ENCODE results near the gene PCSK2.

The PCSK2 gene

DNA sequence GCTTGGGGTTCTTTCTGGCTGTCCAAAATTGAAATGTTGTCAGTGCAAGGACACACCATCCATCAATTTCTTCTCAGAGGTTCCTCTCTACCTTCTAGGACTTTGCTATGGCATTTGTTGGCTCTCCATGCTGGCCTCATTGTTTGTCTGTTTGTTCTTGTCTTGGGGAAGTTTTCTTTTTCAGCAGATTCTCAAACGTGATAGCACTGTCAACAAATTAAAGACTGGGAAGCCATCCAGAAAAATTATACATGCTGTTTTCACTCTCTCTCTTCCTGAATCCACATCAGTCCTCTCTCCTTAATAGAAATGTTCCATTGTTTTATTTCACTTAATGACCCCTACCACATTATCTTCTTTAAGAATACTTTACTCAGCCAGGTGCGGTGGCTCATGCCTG is 130.4 kb downstream of the PCSK2 start:
- DNase-seq (ENCODE audit: extremely low spot score): no peak
- POLR2A ChIA-PET: no interaction called here

GRCh38 chr20:17358854-17359253 is 132.0 kb downstream of the PCSK2 start:
- TF ChIP-seq, protein P1, sequence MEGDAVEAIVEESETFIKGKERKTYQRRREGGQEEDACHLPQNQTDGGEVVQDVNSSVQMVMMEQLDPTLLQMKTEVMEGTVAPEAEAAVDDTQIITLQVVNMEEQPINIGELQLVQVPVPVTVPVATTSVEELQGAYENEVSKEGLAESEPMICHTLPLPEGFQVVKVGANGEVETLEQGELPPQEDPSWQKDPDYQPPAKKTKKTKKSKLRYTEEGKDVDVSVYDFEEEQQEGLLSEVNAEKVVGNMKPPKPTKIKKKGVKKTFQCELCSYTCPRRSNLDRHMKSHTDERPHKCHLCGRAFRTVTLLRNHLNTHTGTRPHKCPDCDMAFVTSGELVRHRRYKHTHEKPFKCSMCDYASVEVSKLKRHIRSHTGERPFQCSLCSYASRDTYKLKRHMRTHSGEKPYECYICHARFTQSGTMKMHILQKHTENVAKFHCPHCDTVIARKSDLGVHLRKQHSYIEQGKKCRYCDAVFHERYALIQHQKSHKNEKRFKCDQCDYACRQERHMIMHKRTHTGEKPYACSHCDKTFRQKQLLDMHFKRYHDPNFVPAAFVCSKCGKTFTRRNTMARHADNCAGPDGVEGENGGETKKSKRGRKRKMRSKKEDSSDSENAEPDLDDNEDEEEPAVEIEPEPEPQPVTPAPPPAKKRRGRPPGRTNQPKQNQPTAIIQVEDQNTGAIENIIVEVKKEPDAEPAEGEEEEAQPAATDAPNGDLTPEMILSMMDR (IDR thresholded peaks at IDR 0.05; ENCODE audit: control extremely low read depth, extremely low read depth, low read depth, missing control alignments): no peak
- POLR2A ChIA-PET: no interaction called here
- CTCF ChIA-PET: no interaction called here
- DNase-seq (ENCODE audit: extremely low spot score): no peak

More for the DNA sequence above, 130.4 kb downstream of the PCSK2 start:
- CTCF ChIA-PET: interaction anchor here (1.5 kb wide), 1 partner anchor 9 kb away, joined by 5 read pairs; no protein-coding TSS in a partner anchor
- TF ChIP-seq, protein P1 (IDR thresholded peaks at IDR 0.05; ENCODE audit: control extremely low read depth, extremely low read depth, low read depth, missing control alignments): no peak

DNA sequence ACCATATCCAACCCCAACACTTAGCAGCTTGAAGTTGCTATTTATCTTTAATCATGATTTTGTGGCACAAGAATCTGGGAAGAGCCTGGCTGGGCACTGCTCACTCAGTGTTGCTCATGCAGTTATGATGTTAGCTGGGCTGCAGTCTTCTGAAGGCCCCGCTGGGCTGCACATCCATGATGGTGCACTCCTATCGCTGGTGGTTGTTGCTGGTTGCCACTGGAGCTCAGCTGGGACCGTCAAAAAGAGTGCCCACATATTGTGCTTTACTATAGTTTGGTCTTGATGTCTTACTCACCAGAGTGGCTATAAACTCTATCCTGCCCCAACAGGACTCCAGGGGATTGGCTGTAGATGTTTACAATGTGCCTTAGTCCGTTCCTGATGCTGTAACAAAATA is 137.8 kb downstream of the PCSK2 start:
- ChIA-PET CTCF (no interaction called here), POLR2A (no interaction called here)
- no peak for DNase-seq (ENCODE audit: extremely low spot score)
- TF ChIP-seq, protein P1 (IDR thresholded peaks at IDR 0.05; ENCODE audit: control extremely low read depth, extremely low read depth, low read depth, missing control alignments): no peak

DNA sequence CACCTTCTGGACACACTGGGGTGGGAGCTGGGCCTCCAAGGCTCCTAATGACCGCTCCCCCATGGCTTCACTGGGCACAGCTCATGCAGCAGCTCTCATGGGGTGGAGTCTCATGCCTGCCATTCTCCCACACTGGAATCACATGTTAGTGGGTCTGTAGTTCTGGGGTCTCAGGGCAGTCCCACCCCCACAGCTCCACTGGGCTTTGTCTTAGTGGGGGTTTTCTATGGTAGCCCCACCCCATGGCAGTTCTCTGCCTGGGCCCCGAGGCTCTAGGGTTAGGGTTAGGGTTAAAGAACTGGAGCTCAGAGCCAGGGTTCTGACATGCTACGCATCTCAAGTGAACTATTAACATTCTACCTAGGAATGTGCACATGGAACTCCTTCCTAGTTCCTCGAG is 139.0 kb downstream of the PCSK2 start:
- ChIA-PET POLR2A (no interaction called here), CTCF (interaction anchor here (1.2 to 1.7 kb wide), 3 partner anchors 9 to 66 kb away, joined by 3 to 5 read pairs (median 5); no protein-coding TSS in a partner anchor)
- TF ChIP-seq, protein P1 (IDR thresholded peaks at IDR 0.05; ENCODE audit: control extremely low read depth, extremely low read depth, low read depth, missing control alignments): no peak
- no peak for DNase-seq (ENCODE audit: extremely low spot score)

- ChIA-PET POLR2A (no interaction called here), CTCF (no interaction called here)
- DNase-seq (ENCODE audit: extremely low spot score): no peak
- TF ChIP-seq, protein P1 (IDR thresholded peaks at IDR 0.05; ENCODE audit: control extremely low read depth, extremely low read depth, low read depth, missing control alignments): no peak
Observed at GRCh38 chr20:17369506-17369905, 142.7 kb downstream of the PCSK2 start.

GRCh38 chr20:17372806-17373440 is 146.1 kb downstream of the PCSK2 start:
- no peak for DNase-seq (ENCODE audit: extremely low spot score)
- TF ChIP-seq, protein P1 (IDR thresholded peaks at IDR 0.05; ENCODE audit: control extremely low read depth, extremely low read depth, low read depth, missing control alignments): no peak
- ChIA-PET POLR2A (no interaction called here), CTCF (no interaction called here)

Data from GM10248 (cell line).